Activated T-cell treated with anti-CD3 and anti-CD28 coated beads, Interleukin-2, amount 50 U/mL, for 72 hours (primary cell): ENCODE results near the gene PALLD. TPM values are rescaled to one million over a fixed set of nuclear protein-coding genes. Genes with fewer than 3 reads are reported as not detected.

Experiments used
- ATAC-seq, 2 donors: fragments of 150-1000 bp; cut with Tn5 transposase; replicated peaks in 1 of 2; 2 replicates each; pipeline ENCODE4 v1.10.0; 2021; ENCODE audit warnings: moderate library complexity in 2 of 2, mild to moderate bottlenecking in 1 of 2
- DNase-seq, 2 donors: peaks; one replicate each; pipeline ENCODE4 v3.0.0; 2021 to 2022; ENCODE audit warnings: mixed read lengths in 1 of 2
- H3K27ac Mint-ChIP-seq: one replicate; pipeline ENCODE4 v1.8.0; 2022; ENCODE audit warnings: mild to moderate bottlenecking, moderate library complexity, mixed read lengths
- H3K27me3 Mint-ChIP-seq: one replicate; pipeline ENCODE4 v1.8.0; 2022; ENCODE audit warnings: low read depth, mixed read lengths
- H3K36me3 Mint-ChIP-seq, 2 donors: one replicate each; pipeline ENCODE4 v1.8.0; 2022; ENCODE audit warnings: mixed read lengths in 2 of 2, mild to moderate bottlenecking in 1 of 2; ENCODE audit not compliant: insufficient read depth in 2 of 2
- H3K4me1 Mint-ChIP-seq: one replicate; pipeline ENCODE4 v1.8.0; 2022; ENCODE audit warnings: low read depth, mixed read lengths
- H3K4me3 Mint-ChIP-seq, 2 donors: one replicate each; pipeline ENCODE4 v1.8.0; 2022; ENCODE audit warnings: mild to moderate bottlenecking in 2 of 2, mixed read lengths in 2 of 2, moderate library complexity in 2 of 2
- H3K9me3 Mint-ChIP-seq, 2 donors: one replicate each; pipeline ENCODE4 v1.8.0; 2022; ENCODE audit warnings: mixed read lengths in 2 of 2
- total RNA-seq, 2 donors: library from RNA; stranded (reverse); gene quantifications; one replicate each; pipeline ENCODE4 v1.2.3, GENCODE V29; 2022

The PALLD gene
- total RNA-seq, 2 donors from 2014 or later, result 13.5 to 16.7 TPM

- H3K36me3 Mint-ChIP-seq, result no peaks in the 10 kb centered on the region
- ATAC-seq, result no peak
- no peak overlapping the region for H3K4me3 Mint-ChIP-seq
Observed at GRCh38 chr4:168519576-168519975, 22.7 kb downstream of the PALLD start.

GRCh38 chr4:168521721-168522120 is 24.9 kb downstream of the PALLD start:
- DNase-seq, result no peak
- no peak overlapping the region for H3K27ac Mint-ChIP-seq
- H3K9me3 Mint-ChIP-seq, result no peaks in the 10 kb centered on the region
- H3K27me3 Mint-ChIP-seq, result no peaks in the 10 kb centered on the region
- no peak for ATAC-seq
- no peak overlapping the region for H3K4me3 Mint-ChIP-seq
- H3K36me3 Mint-ChIP-seq, result no peaks in the 10 kb centered on the region
- no peaks in the 10 kb centered on the region for H3K4me1 Mint-ChIP-seq

More at GRCh38 chr4:168519576-168519975, 22.7 kb downstream of the PALLD start:
- Mint-ChIP-seq H3K4me1 (no peaks in the 10 kb centered on the region), H3K9me3 (no peaks in the 10 kb centered on the region), H3K27me3 (no peaks in the 10 kb centered on the region), H3K27ac (no peak overlapping the region)
- no peak for DNase-seq

GRCh38 chr4:168522356-168522755 is 25.5 kb downstream of the PALLD start:
- Mint-ChIP-seq H3K4me3 (no peak overlapping the region), H3K27ac (no peak overlapping the region), H3K27me3 (no peaks in the 10 kb centered on the region), H3K4me1 (no peaks in the 10 kb centered on the region), H3K36me3 (no peaks in the 10 kb centered on the region), H3K9me3 (no peaks in the 10 kb centered on the region)
- DNase-seq (no peak), ATAC-seq (no peak)

DNA sequence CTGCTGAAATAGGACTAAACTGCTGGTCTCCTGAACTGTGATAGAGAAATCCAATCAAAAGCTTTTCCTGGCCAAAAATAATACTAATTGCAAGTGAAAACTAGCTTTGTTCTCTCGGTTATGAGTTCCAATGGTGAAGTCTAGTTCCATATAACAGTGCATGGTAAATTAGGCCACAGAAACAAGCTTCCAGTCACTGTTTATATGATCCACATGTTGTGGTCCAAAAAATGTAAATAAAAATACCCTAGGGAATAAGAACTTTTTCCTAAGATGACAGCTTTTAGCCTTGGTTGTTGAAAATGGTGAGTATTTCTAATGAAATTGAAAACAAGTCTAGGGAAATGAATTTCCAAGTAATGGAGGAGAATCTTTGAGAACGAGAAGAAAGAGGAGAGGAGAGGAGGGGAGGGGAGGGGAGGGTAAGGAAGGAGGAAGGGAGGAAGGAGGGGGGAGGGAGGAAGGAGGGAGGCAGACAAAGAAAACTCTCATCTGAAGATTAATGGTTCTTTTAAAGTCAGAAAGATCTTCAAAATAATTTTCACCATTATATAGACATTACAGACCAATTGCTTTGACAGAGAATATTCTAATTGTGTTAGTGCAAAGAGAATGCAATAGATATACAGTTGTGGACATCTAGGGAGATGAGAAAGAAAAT is 26.1 kb downstream of the PALLD start:
- ATAC-seq (no peak), DNase-seq (no peak)
- H3K36me3 Mint-ChIP-seq, result no peaks in the 10 kb centered on the region
- H3K27ac Mint-ChIP-seq, result no peak overlapping the region
- no peaks in the 10 kb centered on the region for H3K4me1 Mint-ChIP-seq
- no peaks in the 10 kb centered on the region for H3K9me3 Mint-ChIP-seq
- H3K4me3 Mint-ChIP-seq, result no peak overlapping the region
- H3K27me3 Mint-ChIP-seq, result peaks cover 6% of the 10 kb centered on the region

GRCh38 chr4:168524006-168524405 is 27.2 kb downstream of the PALLD start:
- Mint-ChIP-seq H3K9me3 (no peaks in the 10 kb centered on the region), H3K36me3 (no peaks in the 10 kb centered on the region), H3K27me3 (peaks cover 10% of the 10 kb centered on the region), H3K4me1 (no peaks in the 10 kb centered on the region), H3K27ac (no peak overlapping the region), H3K4me3 (no peak overlapping the region)
- ATAC-seq, result no peak
- DNase-seq, result no peak

- Mint-ChIP-seq H3K9me3 (no peaks in the 10 kb centered on the region), H3K27ac (no peak overlapping the region), H3K4me1 (no peaks in the 10 kb centered on the region), H3K27me3 (peaks cover 10% of the 10 kb centered on the region), H3K36me3 (no peaks in the 10 kb centered on the region), H3K4me3 (no peak overlapping the region)
- DNase-seq (no peak), ATAC-seq (no peak)
Observed at GRCh38 chr4:168524897-168525296, 28.0 kb downstream of the PALLD start.

DNA sequence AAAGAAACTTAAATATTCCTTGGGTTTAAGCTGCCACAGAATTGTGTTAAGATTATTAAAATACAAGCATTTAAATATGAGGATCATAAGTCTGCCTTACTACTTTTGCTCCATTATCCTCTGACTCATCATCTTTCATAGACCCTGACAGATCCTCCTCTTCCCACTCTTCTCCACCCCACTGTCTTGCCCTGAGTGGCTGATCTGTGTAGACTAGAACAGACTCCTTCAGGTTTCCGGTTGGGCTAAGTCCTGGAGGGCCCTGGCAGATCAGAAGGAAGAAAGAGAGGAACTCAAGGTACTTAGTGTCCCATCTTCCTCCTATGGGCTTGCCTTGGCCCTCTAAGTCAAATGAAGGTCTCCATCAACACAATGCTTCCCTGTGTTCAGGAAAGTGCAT is 30.7 kb downstream of the PALLD start:
- Mint-ChIP-seq H3K4me3 (no peak overlapping the region), H3K4me1 (no peaks in the 10 kb centered on the region), H3K36me3 (no peaks in the 10 kb centered on the region), H3K27ac (no peak overlapping the region), H3K27me3 (peaks cover 20% of the 10 kb centered on the region), H3K9me3 (no peaks in the 10 kb centered on the region)
- no peak for DNase-seq
- no peak for ATAC-seq

- DNase-seq, result no peak
- Mint-ChIP-seq H3K4me1 (no peaks in the 10 kb centered on the region), H3K27me3 (peaks cover 20% of the 10 kb centered on the region), H3K36me3 (no peaks in the 10 kb centered on the region), H3K4me3 (no peak overlapping the region), H3K27ac (no peak overlapping the region), H3K9me3 (no peaks in the 10 kb centered on the region)
- ATAC-seq, result no peak
Observed at GRCh38 chr4:168528131-168528949, 31.5 kb downstream of the PALLD start.

DNA sequence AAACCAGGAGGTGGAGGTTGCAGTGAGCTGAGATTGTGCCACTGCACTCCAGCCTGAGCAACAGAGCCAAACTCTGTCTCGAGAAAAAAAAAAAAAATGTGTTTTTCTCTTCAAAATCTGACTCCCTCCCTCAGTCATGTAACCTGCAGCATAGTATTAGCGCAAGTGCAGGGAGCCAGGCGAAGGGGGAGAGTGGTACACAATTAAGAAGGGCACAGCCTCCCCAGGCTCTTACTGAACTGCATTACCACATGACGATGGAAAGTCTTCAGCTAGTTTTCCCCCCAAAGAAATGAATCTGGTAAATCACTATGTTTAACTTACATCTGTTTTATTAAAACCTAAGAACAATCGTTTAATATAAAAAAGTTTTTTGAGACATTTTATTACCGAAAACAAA is 32.4 kb downstream of the PALLD start:
- no peak overlapping the region for H3K27ac Mint-ChIP-seq
- no peak for ATAC-seq
- H3K36me3 Mint-ChIP-seq, result no peaks in the 10 kb centered on the region
- H3K4me1 Mint-ChIP-seq, result no peaks in the 10 kb centered on the region
- DNase-seq, result no peak
- H3K27me3 Mint-ChIP-seq, result peaks cover 20% of the 10 kb centered on the region
- no peak overlapping the region for H3K4me3 Mint-ChIP-seq
- H3K9me3 Mint-ChIP-seq, result no peaks in the 10 kb centered on the region

- H3K36me3 Mint-ChIP-seq, result no peaks in the 10 kb centered on the region
- DNase-seq (no peak), ATAC-seq (no peak)
- H3K27ac Mint-ChIP-seq, result no peak overlapping the region
- peaks cover 23% of the 10 kb centered on the region for H3K27me3 Mint-ChIP-seq
- H3K4me1 Mint-ChIP-seq, result no peaks in the 10 kb centered on the region
- no peak overlapping the region for H3K4me3 Mint-ChIP-seq
- H3K9me3 Mint-ChIP-seq, result no peaks in the 10 kb centered on the region
Observed at GRCh38 chr4:168531305-168531704, 34.5 kb downstream of the PALLD start.

DNA sequence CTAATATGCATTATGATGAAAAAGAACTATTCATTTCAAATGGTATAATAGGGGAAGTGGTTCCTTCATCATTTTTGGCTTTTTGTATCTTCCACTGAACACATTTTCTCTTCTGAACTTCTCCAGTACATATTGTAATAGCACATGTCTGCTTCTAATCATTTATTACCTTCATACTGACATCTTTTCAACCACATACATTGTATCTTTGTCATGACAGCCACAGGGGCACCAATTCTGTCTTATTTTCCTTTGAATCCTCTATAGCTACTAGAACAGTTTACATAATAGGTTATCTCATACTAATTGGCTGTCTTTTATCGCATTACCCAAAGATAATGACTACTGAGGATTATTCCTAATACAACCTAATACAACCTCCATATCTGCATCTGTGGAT is 37.7 kb downstream of the PALLD start:
- Mint-ChIP-seq H3K4me1 (no peaks in the 10 kb centered on the region), H3K36me3 (no peaks in the 10 kb centered on the region), H3K27ac (no peak overlapping the region), H3K4me3 (no peak overlapping the region), H3K9me3 (no peaks in the 10 kb centered on the region), H3K27me3 (peaks cover 17% of the 10 kb centered on the region)
- ATAC-seq (no peak), DNase-seq (no peak)

GRCh38 chr4:168535689-168536088 is 38.8 kb downstream of the PALLD start:
- Mint-ChIP-seq H3K27me3 (peaks cover 13% of the 10 kb centered on the region), H3K9me3 (no peaks in the 10 kb centered on the region), H3K4me1 (peaks cover 6% of the 10 kb centered on the region), H3K4me3 (no peak overlapping the region), H3K27ac (no peak overlapping the region), H3K36me3 (no peaks in the 10 kb centered on the region)
- ATAC-seq (no peak), DNase-seq (no peak)

GRCh38 chr4:168536448-168536847 is 39.6 kb downstream of the PALLD start:
- Mint-ChIP-seq H3K36me3 (no peaks in the 10 kb centered on the region), H3K4me1 (peaks cover 6% of the 10 kb centered on the region), H3K27ac (no peak overlapping the region), H3K27me3 (peaks cover 6% of the 10 kb centered on the region), H3K9me3 (no peaks in the 10 kb centered on the region), H3K4me3 (no peak overlapping the region)
- DNase-seq (no peak), ATAC-seq (no peak)

DNA sequence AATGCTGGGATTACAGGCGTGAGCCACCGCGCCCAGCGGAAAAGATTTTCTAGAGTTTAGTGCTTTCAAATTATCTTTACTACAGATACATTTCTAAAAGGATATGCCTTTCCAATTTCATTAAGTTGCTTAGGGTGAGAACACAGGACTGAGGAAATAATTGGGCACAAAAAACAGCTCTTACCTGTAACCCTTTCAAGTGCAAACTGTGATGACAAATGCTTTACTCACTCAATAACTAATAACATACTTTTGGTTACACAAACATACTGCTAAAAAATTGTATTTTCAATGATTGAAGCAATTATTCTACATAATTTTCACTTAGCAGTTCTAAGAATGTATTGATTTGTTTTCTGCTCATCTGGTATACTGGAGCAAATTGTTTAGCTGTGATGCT is 40.2 kb downstream of the PALLD start:
- ATAC-seq (no peak), DNase-seq (no peak)
- no peaks in the 10 kb centered on the region for H3K36me3 Mint-ChIP-seq
- no peak overlapping the region for H3K27ac Mint-ChIP-seq
- peaks cover 6% of the 10 kb centered on the region for H3K27me3 Mint-ChIP-seq
- H3K4me3 Mint-ChIP-seq, result no peak overlapping the region
- H3K4me1 Mint-ChIP-seq, result peaks cover 6% of the 10 kb centered on the region
- H3K9me3 Mint-ChIP-seq, result no peaks in the 10 kb centered on the region
